ENCODE results near the gene WDFY3. TPM values are rescaled to one million over a fixed set of nuclear protein-coding genes. Genes with fewer than 3 reads are reported as not detected.

Gene WDFY3
- total RNA-seq, 4 donors from 2014 or later: 73.2 to 98.4 (median 90.2) TPM

DNA sequence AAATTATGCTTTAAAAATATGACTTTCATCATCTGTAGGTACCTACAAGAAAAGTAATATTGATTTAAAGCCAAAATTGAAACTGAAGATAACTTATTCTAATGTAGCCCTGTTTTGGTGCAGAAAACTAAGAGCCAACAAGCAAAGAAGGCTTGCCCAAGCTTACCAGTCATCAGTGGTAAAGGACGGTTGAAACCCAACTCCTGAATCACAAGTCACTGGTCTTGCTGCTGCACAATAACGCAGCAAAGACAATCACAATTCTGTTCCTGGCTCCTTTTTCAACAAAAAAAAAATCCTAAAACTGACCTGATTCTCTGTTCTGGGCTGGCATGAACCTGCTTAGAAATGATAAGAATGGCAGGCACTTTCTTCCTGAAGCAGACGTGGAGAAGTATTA lies 34.5 kb downstream of the WDFY3 start:
- TF ChIP-seq, protein P1, sequence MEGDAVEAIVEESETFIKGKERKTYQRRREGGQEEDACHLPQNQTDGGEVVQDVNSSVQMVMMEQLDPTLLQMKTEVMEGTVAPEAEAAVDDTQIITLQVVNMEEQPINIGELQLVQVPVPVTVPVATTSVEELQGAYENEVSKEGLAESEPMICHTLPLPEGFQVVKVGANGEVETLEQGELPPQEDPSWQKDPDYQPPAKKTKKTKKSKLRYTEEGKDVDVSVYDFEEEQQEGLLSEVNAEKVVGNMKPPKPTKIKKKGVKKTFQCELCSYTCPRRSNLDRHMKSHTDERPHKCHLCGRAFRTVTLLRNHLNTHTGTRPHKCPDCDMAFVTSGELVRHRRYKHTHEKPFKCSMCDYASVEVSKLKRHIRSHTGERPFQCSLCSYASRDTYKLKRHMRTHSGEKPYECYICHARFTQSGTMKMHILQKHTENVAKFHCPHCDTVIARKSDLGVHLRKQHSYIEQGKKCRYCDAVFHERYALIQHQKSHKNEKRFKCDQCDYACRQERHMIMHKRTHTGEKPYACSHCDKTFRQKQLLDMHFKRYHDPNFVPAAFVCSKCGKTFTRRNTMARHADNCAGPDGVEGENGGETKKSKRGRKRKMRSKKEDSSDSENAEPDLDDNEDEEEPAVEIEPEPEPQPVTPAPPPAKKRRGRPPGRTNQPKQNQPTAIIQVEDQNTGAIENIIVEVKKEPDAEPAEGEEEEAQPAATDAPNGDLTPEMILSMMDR (IDR thresholded peaks at IDR 0.05): no peak
- DNase-seq (ENCODE audit: low spot score in 2 of 2): no peak
- intact Hi-C loops (cut with DNase I; ENCODE audit: low total_unique reads): no loop called here
- WGBS, 2 donors: 73 to 82% methylated on average over 3 of the region's 3 CpGs
- no peak overlapping the region for H3K4me3 ChIP-seq (ENCODE audit: low read depth, poor library complexity, severe bottlenecking)

DNA sequence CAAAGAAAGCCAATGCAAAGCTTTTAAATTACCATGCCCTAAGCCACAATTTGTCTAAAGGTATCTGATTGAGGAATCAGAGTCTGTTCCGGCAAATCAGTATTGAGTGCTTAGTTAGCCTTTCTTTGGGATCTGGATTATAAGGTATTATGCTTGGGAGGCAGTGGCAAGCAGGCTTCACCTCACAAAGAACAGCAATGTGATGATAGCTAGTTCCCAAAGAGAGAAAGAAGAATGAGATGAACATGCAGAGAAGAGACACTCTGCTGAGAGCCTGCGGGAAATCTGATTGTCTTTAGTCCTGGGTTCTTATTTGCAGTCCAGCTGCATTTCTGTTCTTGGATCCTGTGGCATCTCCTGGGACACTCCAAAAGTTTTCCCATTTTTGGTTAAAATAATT lies 35.2 kb downstream of the WDFY3 start:
- H3K4me3 ChIP-seq (ENCODE audit: low read depth, poor library complexity, severe bottlenecking): no peak overlapping the region
- 93 to 95% methylated on average over 2 of the region's 2 CpGs for WGBS, 2 donors
- TF ChIP-seq, protein P1 (IDR thresholded peaks at IDR 0.05): no peak
- no peak for TF ChIP-seq POLR2A (IDR thresholded peaks at IDR 0.05)
- intact Hi-C loops (cut with DNase I; ENCODE audit: low total_unique reads): no loop called here
- DNase-seq (ENCODE audit: low spot score in 2 of 2): no peak

DNA sequence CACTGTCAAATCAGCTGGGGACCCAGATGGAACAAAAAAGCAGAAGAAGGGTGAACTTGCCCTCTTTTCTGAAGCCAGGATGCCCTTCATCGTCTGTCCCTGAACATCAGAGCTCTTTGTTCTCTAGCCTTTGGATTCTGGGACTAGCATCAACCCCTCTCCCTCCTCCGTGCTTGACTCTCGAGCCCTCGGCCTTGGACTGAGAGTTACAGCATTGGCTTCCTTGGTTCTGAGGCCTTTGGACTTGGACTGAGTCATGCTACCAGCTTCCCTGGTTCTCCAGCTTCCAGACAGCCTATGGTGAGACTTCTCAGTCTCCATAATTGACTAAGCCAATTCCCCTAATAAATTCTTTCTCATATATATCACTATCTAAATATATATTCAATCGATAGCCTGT lies 38.4 kb downstream of the WDFY3 start:
- 92 to 97% methylated on average over 5 of the region's 5 CpGs for WGBS, 2 donors
- DNase-seq (ENCODE audit: low spot score in 2 of 2): no peak
- intact Hi-C loops (cut with DNase I; ENCODE audit: low total_unique reads): no loop called here
- no peak overlapping the region for H3K4me3 ChIP-seq (ENCODE audit: low read depth, poor library complexity, severe bottlenecking)
- TF ChIP-seq, protein P1 (IDR thresholded peaks at IDR 0.05): no peak
- TF ChIP-seq POLR2A (IDR thresholded peaks at IDR 0.05): no peak

DNA sequence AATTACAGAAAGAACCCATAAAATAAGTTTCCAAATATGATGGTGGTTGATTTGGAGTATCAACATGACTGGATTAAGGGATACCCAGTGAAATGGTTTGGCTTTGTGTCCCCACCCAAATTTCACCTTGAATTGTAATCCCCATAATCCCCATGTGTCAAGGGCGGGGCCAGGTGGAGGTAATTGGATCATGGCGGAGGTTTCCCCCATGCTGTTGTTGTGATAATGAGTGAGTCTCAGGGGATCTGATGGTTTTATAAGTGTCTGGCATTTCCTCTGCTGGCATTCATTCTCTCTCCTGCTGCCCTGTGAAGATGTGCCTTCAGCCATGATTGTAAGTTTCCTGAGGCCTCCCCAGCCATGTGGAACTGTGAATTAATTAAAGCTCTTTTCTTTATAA lies 39.1 kb downstream of the WDFY3 start:
- DNase-seq (ENCODE audit: low spot score in 2 of 2): no peak
- WGBS, 2 donors: 46 to 87% methylated on average over 2 of the region's 2 CpGs
- no peak overlapping the region for H3K4me3 ChIP-seq (ENCODE audit: low read depth, poor library complexity, severe bottlenecking)
- TF ChIP-seq, protein P1 (IDR thresholded peaks at IDR 0.05): no peak
- TF ChIP-seq POLR2A (IDR thresholded peaks at IDR 0.05): no peak
- intact Hi-C loops (cut with DNase I; ENCODE audit: low total_unique reads): no loop called here

GRCh38 chr4:84925558-84925957 lies 40.9 kb downstream of the WDFY3 start:
- intact Hi-C loops (cut with DNase I; ENCODE audit: low total_unique reads): no loop called here
- no peak for DNase-seq (ENCODE audit: low spot score in 2 of 2)
- H3K4me3 ChIP-seq (ENCODE audit: low read depth, poor library complexity, severe bottlenecking): no peak overlapping the region
- WGBS, 2 donors: 61 to 70% methylated on average over 1 of the region's 1 CpG
- TF ChIP-seq POLR2A (IDR thresholded peaks at IDR 0.05): no peak
- TF ChIP-seq, protein P1 (IDR thresholded peaks at IDR 0.05): no peak

- DNase-seq (ENCODE audit: low spot score in 2 of 2): no peak
- intact Hi-C loops (cut with DNase I; ENCODE audit: low total_unique reads): no loop called here
- no peak for TF ChIP-seq POLR2A (IDR thresholded peaks at IDR 0.05)
- TF ChIP-seq, protein P1 (IDR thresholded peaks at IDR 0.05): no peak
- H3K4me3 ChIP-seq (ENCODE audit: low read depth, poor library complexity, severe bottlenecking): no peak overlapping the region
- 43 to 49% methylated on average over 1 of the region's 1 CpG for WGBS, 2 donors
Measured at GRCh38 chr4:84924434-84924833, 42.1 kb downstream of the WDFY3 start.

Measured in lower leg skin (tissue), 4 donors.